ENCODE results near the gene SHB.
A peak's percentile ranks its signal among the peaks of the same experiment; 100 is the strongest.

- TF ChIP-seq POLR2AphosphoS5 (IDR thresholded peaks at IDR 0.05) (peak in 1 of 3 donors; percentile 39), EP300 (IDR thresholded peaks at IDR 0.05) (no peak), POLR2A (IDR thresholded peaks at IDR 0.05) (no peak)
- TF ChIP-seq, protein P1, sequence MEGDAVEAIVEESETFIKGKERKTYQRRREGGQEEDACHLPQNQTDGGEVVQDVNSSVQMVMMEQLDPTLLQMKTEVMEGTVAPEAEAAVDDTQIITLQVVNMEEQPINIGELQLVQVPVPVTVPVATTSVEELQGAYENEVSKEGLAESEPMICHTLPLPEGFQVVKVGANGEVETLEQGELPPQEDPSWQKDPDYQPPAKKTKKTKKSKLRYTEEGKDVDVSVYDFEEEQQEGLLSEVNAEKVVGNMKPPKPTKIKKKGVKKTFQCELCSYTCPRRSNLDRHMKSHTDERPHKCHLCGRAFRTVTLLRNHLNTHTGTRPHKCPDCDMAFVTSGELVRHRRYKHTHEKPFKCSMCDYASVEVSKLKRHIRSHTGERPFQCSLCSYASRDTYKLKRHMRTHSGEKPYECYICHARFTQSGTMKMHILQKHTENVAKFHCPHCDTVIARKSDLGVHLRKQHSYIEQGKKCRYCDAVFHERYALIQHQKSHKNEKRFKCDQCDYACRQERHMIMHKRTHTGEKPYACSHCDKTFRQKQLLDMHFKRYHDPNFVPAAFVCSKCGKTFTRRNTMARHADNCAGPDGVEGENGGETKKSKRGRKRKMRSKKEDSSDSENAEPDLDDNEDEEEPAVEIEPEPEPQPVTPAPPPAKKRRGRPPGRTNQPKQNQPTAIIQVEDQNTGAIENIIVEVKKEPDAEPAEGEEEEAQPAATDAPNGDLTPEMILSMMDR (IDR thresholded peaks at IDR 0.05): no peak
Measured at GRCh38 chr9:38107811-38108304, 38.8 kb upstream of the SHB start.
